Astrocyte of the spinal cord (primary cell): ENCODE measurements around the gene FREM3.

Experiments
- DNase-seq: peaks from one replicate; pipeline ENCODE4 v3.0.0; 2011; ENCODE audit warnings: low read depth, low spot score
- H3K4me3 ChIP-seq: 2 replicates; pipeline ENCODE4 v1.5.1; 2011; ENCODE audit warnings: low read depth, mild to moderate bottlenecking, low read length, moderate library complexity
- CTCF ChIP-seq: IDR thresholded peaks from 2 replicates; pipeline ENCODE4 v1.5.1; 2012; ENCODE audit warnings: low read depth, mild to moderate bottlenecking, low read length, inconsistent platforms
- in situ Hi-C: cut with HindIII; loops from 2 replicates; pipeline ENCODE4 v1.10.0; 2017; ENCODE audit warnings: low sequenced_read_pairs

Gene FREM3

DNA sequence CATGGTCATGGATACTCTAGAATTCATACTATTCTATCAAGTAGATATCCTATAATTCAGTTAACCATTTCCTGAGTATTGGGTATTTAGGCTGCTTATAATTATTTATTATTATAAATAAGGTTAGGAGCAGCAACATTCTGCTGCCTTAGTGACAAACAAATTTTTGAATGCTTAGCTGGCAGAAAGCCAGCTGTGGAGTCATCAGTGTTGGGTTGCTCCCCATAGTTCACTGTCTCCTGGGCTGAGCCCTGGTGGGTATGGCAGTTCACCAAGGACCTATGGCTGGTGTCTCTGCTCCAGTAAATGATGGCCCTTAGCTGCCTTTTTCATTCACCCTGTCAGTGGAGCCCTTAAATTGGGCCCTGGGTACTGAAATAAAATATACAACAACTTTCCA lies 125.1 kb downstream of the FREM3 start:
- TF ChIP-seq CTCF, result no peak
- no peak for DNase-seq
- no peak overlapping the region for H3K4me3 ChIP-seq
- in situ Hi-C loops, result no loop called here

GRCh38 chr4:143564472-143564871 lies 136.0 kb downstream of the FREM3 start:
- TF ChIP-seq CTCF, result no peak
- no peak overlapping the region for H3K4me3 ChIP-seq
- DNase-seq, result no peak
- in situ Hi-C loops, result no loop called here

GRCh38 chr4:143559757-143560147 lies 140.7 kb downstream of the FREM3 start:
- no peak for TF ChIP-seq CTCF
- in situ Hi-C loops, result no loop called here
- H3K4me3 ChIP-seq, result peak overlapping the region; percentile 55
- no peak for DNase-seq

GRCh38 chr4:143558823-143559756 lies 141.4 kb downstream of the FREM3 start:
- peak overlapping the region; percentile 55 for H3K4me3 ChIP-seq
- in situ Hi-C loops, result no loop called here
- peak; percentile 68 for DNase-seq
- peak; percentile 50 for TF ChIP-seq CTCF

DNA sequence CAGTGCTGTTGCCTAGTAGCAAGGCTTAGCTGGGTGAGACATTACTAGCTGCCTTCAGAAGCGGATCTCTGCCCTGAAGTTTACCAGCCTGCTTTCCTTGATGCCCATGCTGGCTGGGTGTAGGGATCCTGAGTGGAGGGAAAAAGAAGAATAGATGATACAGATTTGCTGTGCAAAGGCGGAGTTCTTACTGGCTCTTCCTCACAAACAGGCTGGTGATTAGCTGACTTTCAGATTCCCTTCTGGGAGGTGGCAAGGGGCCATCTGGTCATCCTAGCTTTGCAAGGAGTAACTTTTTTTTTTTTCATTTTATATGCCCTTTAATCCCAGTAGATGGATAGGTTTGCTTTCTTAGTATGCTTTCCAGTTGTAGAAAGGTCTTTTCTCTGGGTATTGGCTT lies 142.2 kb downstream of the FREM3 start:
- no peak for DNase-seq
- H3K4me3 ChIP-seq, result no peak overlapping the region
- TF ChIP-seq CTCF, result no peak
- in situ Hi-C loops, result no loop called here

GRCh38 chr4:143555676-143556075 lies 144.8 kb downstream of the FREM3 start:
- no peak for TF ChIP-seq CTCF
- no peak for DNase-seq
- in situ Hi-C loops, result no loop called here

More at GRCh38 chr4:143555676-143556075, 144.8 kb downstream of the FREM3 start:
- H3K4me3 ChIP-seq, result no peak overlapping the region
